ENCODE measurements around the gene EML5.

EML5 gene

GRCh38 chr14:88621100-88621499, 171.7 kb downstream of the EML5 start:
- Histone ChIP-seq H3K27me3 (ENCODE audit: low read length) (no peaks in the 10 kb centered on the region), H3F3A (ENCODE audit: insufficient read depth) (peaks cover 9% of the 10 kb centered on the region; the same call in 1 of the 2 replicates), H3K9ac (ENCODE audit: low read length) (no peak overlapping the region), H3K4me2 (ENCODE audit: low read depth, low read length, poor library complexity, severe bottlenecking) (no peak overlapping the region), H3K4me3 (ENCODE audit: insufficient read depth, low read length, poor library complexity, severe bottlenecking) (no peak overlapping the region), H3K9me3 (ENCODE audit: insufficient read depth, low read length) (no peaks in the 10 kb centered on the region), H3K79me2 (ENCODE audit: insufficient read depth, low read length) (no peaks in the 10 kb centered on the region), H3K36me3 (ENCODE audit: low read length) (no peaks in the 10 kb centered on the region; the same call in 1 of the 2 replicates), H2AFZ (ENCODE audit: low read depth, low read length, severe bottlenecking) (no peak overlapping the region), H4K20me1 (ENCODE audit: low read depth, low read length) (no peaks in the 10 kb centered on the region), H3K27ac (ENCODE audit: low read depth, low read length) (no peak overlapping the region), H3K9me2 (replicated peaks; ENCODE audit: insufficient read depth, low read length) (no peaks in the 10 kb centered on the region)
- TF ChIP-seq CTCF (IDR thresholded peaks at IDR 0.05; ENCODE audit: insufficient read depth, low read length, poor library complexity, severe bottlenecking) (no peak), EZH2phosphoT487 (conservative IDR thresholded peaks at IDR 0.05; ENCODE audit: low read length) (no peak)

GRCh38 chr14:88618476-88618875, 174.3 kb downstream of the EML5 start:
- Histone ChIP-seq H2AFZ (ENCODE audit: low read depth, low read length, severe bottlenecking) (no peak overlapping the region), H3K36me3 (ENCODE audit: low read length) (peaks cover 8% of the 10 kb centered on the region; the same call in 1 of the 2 replicates), H4K20me1 (ENCODE audit: low read depth, low read length) (no peaks in the 10 kb centered on the region), H3K27ac (ENCODE audit: low read depth, low read length) (no peak overlapping the region), H3K27me3 (ENCODE audit: low read length) (no peaks in the 10 kb centered on the region), H3K4me3 (ENCODE audit: insufficient read depth, low read length, poor library complexity, severe bottlenecking) (no peak overlapping the region), H3K9ac (ENCODE audit: low read length) (no peak overlapping the region), H3F3A (ENCODE audit: insufficient read depth) (peaks cover 9% of the 10 kb centered on the region; the same call in 1 of the 2 replicates), H3K9me3 (ENCODE audit: insufficient read depth, low read length) (no peaks in the 10 kb centered on the region), H3K9me2 (replicated peaks; ENCODE audit: insufficient read depth, low read length) (no peaks in the 10 kb centered on the region), H3K79me2 (ENCODE audit: insufficient read depth, low read length) (no peaks in the 10 kb centered on the region), H3K4me2 (ENCODE audit: low read depth, low read length, poor library complexity, severe bottlenecking) (no peak overlapping the region)
- TF ChIP-seq EZH2phosphoT487 (conservative IDR thresholded peaks at IDR 0.05; ENCODE audit: low read length) (no peak), CTCF (IDR thresholded peaks at IDR 0.05; ENCODE audit: insufficient read depth, low read length, poor library complexity, severe bottlenecking) (no peak)

GRCh38 chr14:88617479-88617878, 175.3 kb downstream of the EML5 start:
- TF ChIP-seq EZH2phosphoT487 (conservative IDR thresholded peaks at IDR 0.05; ENCODE audit: low read length) (no peak), CTCF (IDR thresholded peaks at IDR 0.05; ENCODE audit: insufficient read depth, low read length, poor library complexity, severe bottlenecking) (no peak)
- Histone ChIP-seq H3K27me3 (ENCODE audit: low read length) (no peaks in the 10 kb centered on the region), H3K27ac (ENCODE audit: low read depth, low read length) (no peak overlapping the region), H3F3A (ENCODE audit: insufficient read depth) (peaks cover 9% of the 10 kb centered on the region; the same call in 1 of the 2 replicates), H3K4me3 (ENCODE audit: insufficient read depth, low read length, poor library complexity, severe bottlenecking) (no peak overlapping the region), H3K36me3 (ENCODE audit: low read length) (peaks cover 12% of the 10 kb centered on the region; the same call in 1 of the 2 replicates), H3K79me2 (ENCODE audit: insufficient read depth, low read length) (no peaks in the 10 kb centered on the region), H2AFZ (ENCODE audit: low read depth, low read length, severe bottlenecking) (no peak overlapping the region), H3K9ac (ENCODE audit: low read length) (no peak overlapping the region), H4K20me1 (ENCODE audit: low read depth, low read length) (no peaks in the 10 kb centered on the region), H3K4me2 (ENCODE audit: low read depth, low read length, poor library complexity, severe bottlenecking) (no peak overlapping the region), H3K9me2 (replicated peaks; ENCODE audit: insufficient read depth, low read length) (no peaks in the 10 kb centered on the region), H3K9me3 (ENCODE audit: insufficient read depth, low read length) (no peaks in the 10 kb centered on the region)

All from SU-DHL-6 (cell line).